ENCODE data around the gene AHNAK. TPM values are rescaled to one million over a fixed set of nuclear protein-coding genes. Genes with fewer than 3 reads are reported as not detected.
A peak's percentile ranks its signal among the peaks of the same experiment; 100 is the strongest.
"Not testable (repeated sequence)": the region's sequence is repeated elsewhere in the genome, so short reads cannot be mapped to it uniquely, and the experiment has no call there.

Gene AHNAK
- total and polyA plus RNA-seq, 9 donors: 203 to 411 (median 316) TPM

DNA sequence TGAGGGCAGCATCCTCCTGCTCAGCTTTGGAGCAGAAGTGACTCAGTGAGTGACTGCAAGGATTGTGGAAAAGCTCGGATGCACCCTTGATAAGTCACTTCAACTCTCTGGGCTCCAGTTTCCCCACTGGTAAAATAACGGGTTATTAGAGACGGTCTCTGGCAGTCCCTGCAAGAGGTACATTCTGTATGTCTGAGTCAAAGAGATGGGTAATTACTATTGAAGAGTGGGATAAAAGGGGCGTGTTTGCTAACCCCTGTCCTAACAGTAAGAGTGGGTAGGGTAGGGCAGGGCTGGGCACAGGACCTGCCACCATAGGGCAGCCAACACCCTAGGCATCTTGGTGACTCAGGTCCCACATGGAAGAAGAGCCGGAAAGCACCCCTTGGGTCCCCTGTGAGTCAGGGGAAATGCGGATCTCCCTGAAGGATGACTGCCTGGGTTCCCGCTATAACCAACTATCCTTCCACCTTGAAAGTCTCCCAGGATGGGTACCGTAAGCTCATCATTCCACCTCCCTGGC, 7.3 kb upstream of the AHNAK start:
- Histone ChIP-seq H3K27ac (ENCODE audit: low read length) (peak overlapping the region; percentile 95), H3K4me3 (ENCODE audit: low read length) (no peak overlapping the region), H3K36me3 (ENCODE audit: control insufficient read depth, insufficient read depth, low read length) (peaks cover 18% of the 10 kb centered on the region), H3K4me1 (ENCODE audit: control insufficient read depth, insufficient read depth, low read length) (peaks cover 75% of the 10 kb centered on the region), H3K27me3 (ENCODE audit: control insufficient read depth, insufficient read depth, low read length) (no peaks in the 10 kb centered on the region), H3K9me3 (replicated peaks; ENCODE audit: control insufficient read depth, low read depth, low read length) (no peaks in the 10 kb centered on the region)
- WGBS (ENCODE audit: insufficient coverage): 86% methylated on average over 7 of the region's 8 CpGs
- DNase-seq: no peak

DNA sequence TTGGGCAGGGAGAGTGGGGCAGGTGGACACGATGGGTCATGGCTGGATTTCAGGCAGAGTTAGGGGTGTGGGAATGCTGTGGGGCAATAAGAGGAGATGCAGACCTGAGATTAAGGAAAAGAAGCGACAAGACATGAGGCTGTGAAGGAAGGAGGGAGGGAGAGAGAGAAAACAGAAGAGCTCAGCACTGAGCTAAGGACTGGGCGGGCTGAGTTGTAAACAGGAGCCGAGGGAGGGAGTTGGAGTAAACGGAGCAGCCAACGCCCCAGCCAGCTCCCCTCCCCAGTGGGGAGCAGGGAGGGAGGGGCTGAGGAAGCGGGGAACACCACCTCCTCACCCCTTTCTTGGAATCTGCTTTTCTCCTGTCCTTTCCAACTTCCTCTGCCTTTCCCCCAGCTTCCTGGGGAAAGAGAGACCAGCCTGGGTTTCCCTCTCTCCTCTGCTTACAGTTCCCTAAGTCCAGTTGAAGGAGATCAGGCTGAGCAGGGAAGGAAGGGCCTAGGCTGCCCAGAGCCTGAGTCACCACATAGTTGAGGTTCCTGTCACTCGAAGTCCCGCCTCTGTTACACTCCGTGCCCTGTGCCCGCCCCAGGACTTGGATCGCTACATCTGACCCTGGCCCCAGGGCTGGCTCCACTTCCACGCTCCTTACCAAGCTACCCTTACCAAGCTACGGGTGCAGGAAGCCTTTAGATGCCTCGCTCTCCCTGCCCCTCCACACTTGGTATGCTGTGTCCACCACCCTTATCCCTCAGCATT, 6.7 kb upstream of the AHNAK start:
- Histone ChIP-seq H3K4me1 (ENCODE audit: control insufficient read depth, insufficient read depth, low read length) (peaks cover 81% of the 10 kb centered on the region), H3K27me3 (ENCODE audit: control insufficient read depth, insufficient read depth, low read length) (no peaks in the 10 kb centered on the region), H3K9me3 (replicated peaks; ENCODE audit: control insufficient read depth, low read depth, low read length) (no peaks in the 10 kb centered on the region), H3K27ac (ENCODE audit: low read length) (peak overlapping the region; percentile 95), H3K36me3 (ENCODE audit: control insufficient read depth, insufficient read depth, low read length) (peaks cover 13% of the 10 kb centered on the region), H3K4me3 (ENCODE audit: low read length) (no peak overlapping the region)
- DNase-seq: peak; percentile 95
- 13% methylated on average over 7 of the region's 15 CpGs for WGBS (ENCODE audit: insufficient coverage)

DNA sequence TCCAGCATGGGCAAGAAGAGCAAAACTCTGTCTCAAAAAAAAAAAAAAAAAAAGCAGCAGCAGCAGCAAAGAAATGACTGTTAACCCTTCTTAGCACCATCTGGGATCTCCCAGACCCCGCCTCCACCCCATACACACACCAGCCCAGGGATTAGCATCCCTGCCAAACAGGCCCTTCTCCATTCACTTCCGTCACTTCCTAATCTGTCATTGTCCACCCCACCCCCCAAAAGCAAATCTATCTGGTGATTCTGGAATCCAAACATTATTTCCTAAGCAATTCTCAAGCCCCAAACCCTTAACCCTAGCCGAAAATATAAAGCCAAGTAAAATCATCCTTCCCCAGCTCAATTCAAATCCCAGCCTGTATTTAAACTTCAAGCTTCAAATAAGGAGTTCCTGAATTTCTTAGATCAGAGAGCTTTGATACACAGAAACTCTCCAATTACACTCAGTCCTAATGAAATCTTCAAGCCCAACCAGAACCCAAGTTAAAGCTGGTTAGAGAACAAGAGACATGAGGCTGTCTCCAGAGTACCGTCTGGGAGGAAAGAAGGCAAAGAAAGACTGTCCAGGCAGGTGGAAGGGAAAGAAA, 6.0 kb upstream of the AHNAK start:
- H3K36me3 ChIP-seq (ENCODE audit: control insufficient read depth, insufficient read depth, low read length): peaks cover 8% of the 10 kb centered on the region
- 14% methylated on average over 4 of the region's 4 CpGs for WGBS (ENCODE audit: insufficient coverage)
- peaks cover 86% of the 10 kb centered on the region for H3K4me1 ChIP-seq (ENCODE audit: control insufficient read depth, insufficient read depth, low read length)
- no peaks in the 10 kb centered on the region for H3K27me3 ChIP-seq (ENCODE audit: control insufficient read depth, insufficient read depth, low read length)
- peak; percentile 81 for DNase-seq
- H3K4me3 ChIP-seq (ENCODE audit: low read length): no peak overlapping the region
- peak overlapping the region; percentile 95 for H3K27ac ChIP-seq (ENCODE audit: low read length)
- no peaks in the 10 kb centered on the region for H3K9me3 ChIP-seq (replicated peaks; ENCODE audit: control insufficient read depth, low read depth, low read length)

DNA sequence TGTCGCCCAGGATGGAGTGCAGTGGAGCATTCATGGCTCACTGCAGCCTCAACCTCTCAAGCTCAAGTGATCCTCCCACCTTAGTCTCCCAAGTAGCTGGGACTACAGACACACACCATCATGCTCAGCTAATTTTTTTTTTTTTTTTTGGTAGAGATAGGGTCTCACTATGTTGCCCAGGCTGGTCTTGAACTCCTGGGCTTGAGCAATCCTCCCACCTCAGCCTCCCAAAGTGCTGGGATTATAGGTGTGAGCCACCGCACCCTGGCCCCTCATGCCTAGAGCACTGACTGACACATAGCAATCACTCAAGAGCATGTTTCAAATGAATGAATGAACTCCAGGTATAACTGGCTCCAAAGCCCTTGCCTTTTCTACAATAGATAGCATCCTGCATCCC, 3.9 kb upstream of the AHNAK start:
- H3K27me3 ChIP-seq (ENCODE audit: control insufficient read depth, insufficient read depth, low read length); H3K27ac ChIP-seq (ENCODE audit: low read length); H3K9me3 ChIP-seq (replicated peaks; ENCODE audit: control insufficient read depth, low read depth, low read length); H3K36me3 ChIP-seq (ENCODE audit: control insufficient read depth, insufficient read depth, low read length); DNase-seq; H3K4me3 ChIP-seq (ENCODE audit: low read length): not testable (repeated sequence)
- 100% methylated on average over 1 of the region's 2 CpGs for WGBS (ENCODE audit: insufficient coverage)
- peaks cover 73% of the 10 kb centered on the region for H3K4me1 ChIP-seq (ENCODE audit: control insufficient read depth, insufficient read depth, low read length)

DNA sequence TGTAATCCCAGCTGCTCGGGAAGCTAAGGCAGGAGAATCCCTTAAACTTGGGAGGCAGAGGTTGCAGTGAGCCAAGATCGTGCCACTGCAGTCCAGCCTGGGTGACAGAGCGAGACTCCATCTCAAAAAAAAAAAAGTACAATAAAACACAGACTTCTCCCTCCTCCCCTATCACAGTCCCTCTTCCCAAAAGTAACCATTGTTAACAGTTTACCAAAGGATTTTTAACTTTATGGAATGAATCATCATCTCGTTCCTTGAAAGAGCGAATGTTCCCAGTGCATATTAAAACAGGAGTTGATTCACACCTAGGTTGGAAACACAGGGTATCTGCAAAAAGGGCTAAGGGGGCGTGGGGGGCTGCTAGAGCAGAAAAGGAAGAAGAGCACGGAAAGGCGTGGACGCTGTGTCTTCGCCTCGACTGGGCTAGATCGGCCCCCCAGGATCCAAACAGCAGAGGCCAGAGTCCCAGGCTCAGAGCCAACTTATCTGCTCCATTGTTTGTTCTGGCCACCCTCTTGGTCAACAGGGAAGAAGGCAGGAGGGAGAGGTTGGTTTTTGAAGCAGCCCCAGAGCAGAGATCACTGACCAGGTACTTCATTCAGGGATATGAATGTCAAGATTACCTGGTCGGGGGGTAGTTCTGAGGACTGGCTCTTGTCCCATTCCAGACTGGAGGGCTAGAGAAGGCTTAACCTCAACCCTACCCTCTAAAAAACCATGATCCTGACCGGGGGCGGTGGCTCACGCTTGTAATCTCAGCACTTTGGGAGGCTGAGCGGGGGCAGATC, 2.1 kb upstream of the AHNAK start:
- Histone ChIP-seq H3K4me1 (ENCODE audit: control insufficient read depth, insufficient read depth, low read length) (peaks cover 66% of the 10 kb centered on the region), H3K27me3 (ENCODE audit: control insufficient read depth, insufficient read depth, low read length) (no peaks in the 10 kb centered on the region), H3K36me3 (ENCODE audit: control insufficient read depth, insufficient read depth, low read length) (no peaks in the 10 kb centered on the region), H3K9me3 (replicated peaks; ENCODE audit: control insufficient read depth, low read depth, low read length) (no peaks in the 10 kb centered on the region), H3K4me3 (ENCODE audit: low read length) (no peak overlapping the region), H3K27ac (ENCODE audit: low read length) (no peak overlapping the region)
- 80% methylated on average over 13 of the region's 17 CpGs for WGBS (ENCODE audit: insufficient coverage)
- DNase-seq: no peak

DNA sequence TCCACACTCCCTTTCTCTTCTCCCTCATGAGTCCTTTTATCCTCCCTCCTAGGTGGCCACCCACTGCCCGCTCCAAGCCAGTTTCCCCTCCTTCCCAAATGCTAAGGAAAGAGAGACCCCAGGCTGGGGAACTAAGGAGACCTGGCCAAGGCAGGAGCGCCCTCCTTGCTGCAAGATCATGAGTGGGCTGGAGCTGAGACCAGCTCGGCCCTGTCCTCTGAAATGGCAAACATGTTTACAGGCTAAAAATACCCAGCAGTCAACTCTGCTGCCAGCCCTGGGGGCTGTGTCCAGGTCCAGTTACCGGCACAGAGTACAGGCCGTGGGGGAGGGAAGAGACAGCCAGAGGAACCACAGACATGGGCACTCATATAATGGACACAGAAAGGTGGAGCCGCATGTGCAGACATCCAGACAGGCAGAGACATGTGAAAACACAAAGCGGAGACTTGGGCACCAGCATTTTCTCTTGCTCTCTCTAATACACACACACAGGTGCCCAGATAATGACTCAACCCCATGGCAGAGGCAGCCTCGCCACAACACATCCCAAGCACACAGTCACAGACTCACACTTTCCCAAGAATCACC, 1.2 kb upstream of the AHNAK start:
- peaks cover 66% of the 10 kb centered on the region for H3K4me1 ChIP-seq (ENCODE audit: control insufficient read depth, insufficient read depth, low read length)
- H3K27me3 ChIP-seq (ENCODE audit: control insufficient read depth, insufficient read depth, low read length): no peaks in the 10 kb centered on the region
- peak overlapping the region; percentile 99 for H3K4me3 ChIP-seq (ENCODE audit: low read length)
- peaks cover 4% of the 10 kb centered on the region for H3K36me3 ChIP-seq (ENCODE audit: control insufficient read depth, insufficient read depth, low read length)
- H3K27ac ChIP-seq (ENCODE audit: low read length): peak overlapping the region; percentile 94
- peak; percentile 67 for DNase-seq
- 43% methylated on average over 5 of the region's 8 CpGs for WGBS (ENCODE audit: insufficient coverage)
- H3K9me3 ChIP-seq (replicated peaks; ENCODE audit: control insufficient read depth, low read depth, low read length): no peaks in the 10 kb centered on the region

DNA sequence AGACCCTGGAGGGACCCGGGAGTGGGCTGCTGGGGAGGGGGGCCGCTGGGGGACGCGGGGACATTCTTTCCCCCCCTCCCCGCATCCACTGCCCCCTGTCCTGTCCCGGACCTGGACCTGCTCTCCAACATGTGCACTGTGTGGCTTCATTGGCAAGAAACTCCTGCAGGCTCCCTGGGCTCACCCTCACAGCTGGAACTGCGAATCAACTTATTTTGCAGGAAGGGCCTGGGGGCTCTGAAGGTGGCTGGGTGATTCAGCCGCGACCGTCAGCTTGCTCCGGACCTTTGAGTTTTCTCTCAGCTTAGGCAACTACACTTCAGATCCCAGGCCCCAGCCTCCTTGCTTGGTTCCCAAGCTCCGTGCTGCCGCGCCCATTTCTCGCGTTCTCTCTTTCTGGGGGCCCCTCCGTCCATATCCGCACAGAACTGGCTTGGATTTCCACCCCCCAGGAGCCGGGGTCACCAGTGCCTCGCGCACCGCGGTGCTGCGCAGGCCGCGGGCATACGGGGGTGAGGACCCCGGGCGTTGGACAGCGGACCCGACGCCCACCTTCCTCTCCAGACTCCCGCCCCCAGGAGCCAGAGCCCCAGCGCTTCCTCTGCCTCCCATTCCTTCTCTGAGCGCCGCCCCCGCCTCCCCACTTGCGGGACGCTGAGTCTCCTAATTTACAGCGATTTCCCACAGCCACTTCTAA, 471 bp upstream of the AHNAK start:
- Histone ChIP-seq H3K36me3 (ENCODE audit: control insufficient read depth, insufficient read depth, low read length) (peaks cover 4% of the 10 kb centered on the region), H3K9me3 (replicated peaks; ENCODE audit: control insufficient read depth, low read depth, low read length) (no peaks in the 10 kb centered on the region), H3K4me1 (ENCODE audit: control insufficient read depth, insufficient read depth, low read length) (peaks cover 66% of the 10 kb centered on the region), H3K27me3 (ENCODE audit: control insufficient read depth, insufficient read depth, low read length) (no peaks in the 10 kb centered on the region), H3K4me3 (ENCODE audit: low read length) (peak overlapping the region; percentile 99), H3K27ac (ENCODE audit: low read length) (peak overlapping the region; percentile 94)
- WGBS (ENCODE audit: insufficient coverage): 0% methylated on average over 26 of the region's 40 CpGs
- DNase-seq: peak; percentile 79

DNA sequence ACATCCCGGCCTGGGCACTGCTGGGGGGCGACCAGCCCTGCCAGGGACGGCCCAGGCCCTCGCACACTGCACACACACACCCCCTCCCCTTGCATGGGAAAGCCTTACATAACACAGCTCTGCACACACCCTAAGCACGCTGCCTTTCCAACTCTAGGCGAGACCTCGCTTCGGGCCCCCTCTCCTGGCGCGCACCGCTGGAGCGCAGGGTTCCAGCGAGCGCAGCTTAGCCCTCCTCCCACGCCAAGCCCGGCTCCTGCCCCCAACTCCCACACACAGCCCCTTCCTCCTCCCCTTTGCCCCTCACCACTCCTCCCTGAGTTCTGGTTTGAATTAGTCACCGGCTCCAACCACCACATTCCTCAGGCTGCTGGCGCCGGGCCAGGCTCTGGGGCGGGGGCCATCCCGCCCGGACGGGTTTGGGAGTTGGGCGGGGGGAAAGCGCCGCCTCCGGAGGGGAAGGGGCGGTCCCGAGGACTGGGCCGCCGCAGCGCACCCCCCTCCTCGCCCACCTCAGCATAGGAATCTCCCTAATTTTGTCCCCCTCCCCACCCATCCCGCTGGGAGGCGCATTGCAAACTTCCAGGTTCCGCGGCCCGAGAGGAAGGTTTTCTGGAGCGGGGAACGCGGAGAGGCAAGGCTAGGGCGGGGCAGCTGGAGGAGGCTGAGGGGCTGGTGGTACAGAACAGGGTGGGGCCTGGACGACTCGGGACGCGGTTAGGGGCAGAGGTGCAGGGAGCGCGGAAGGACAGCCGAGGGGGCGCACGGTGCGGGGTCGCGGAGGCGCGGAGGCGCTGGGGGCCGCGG, 966 bp downstream of the AHNAK start:
- peaks cover 66% of the 10 kb centered on the region for H3K4me1 ChIP-seq (ENCODE audit: control insufficient read depth, insufficient read depth, low read length)
- peak overlapping the region; percentile 98 for H3K27ac ChIP-seq (ENCODE audit: low read length)
- WGBS (ENCODE audit: insufficient coverage): 0% methylated on average over 23 of the region's 59 CpGs
- peak; percentile 98 for DNase-seq
- peak overlapping the region; percentile 99 for H3K4me3 ChIP-seq (ENCODE audit: low read length)
- H3K9me3 ChIP-seq (replicated peaks; ENCODE audit: control insufficient read depth, low read depth, low read length): no peaks in the 10 kb centered on the region
- no peaks in the 10 kb centered on the region for H3K27me3 ChIP-seq (ENCODE audit: control insufficient read depth, insufficient read depth, low read length)
- peaks cover 12% of the 10 kb centered on the region for H3K36me3 ChIP-seq (ENCODE audit: control insufficient read depth, insufficient read depth, low read length)
